CD4-positive, alpha-beta T cell (primary cell): ENCODE data around the gene C2orf15. TPM values are rescaled to one million over a fixed set of nuclear protein-coding genes. Genes with fewer than 3 reads are reported as not detected.

Experiments used
- ATAC-seq: fragments of 200-7000 bp; cut with Tn5 transposase; one replicate; pipeline ENCODE4 v1.10.0; 2022; ENCODE audit warnings: mild to moderate bottlenecking; ENCODE audit not compliant: poor library complexity
- CTCF ChIA-PET: fragments of 350-600 bp; sonication (Branson Sonifier 250); formaldehyde crosslinking; loops from one replicate; lab custom pipeline; 2021; ENCODE audit warnings: antibody characterized with exemption, inconsistent platforms; lab: Charles Lee
- POLR2A ChIA-PET: fragments of 350-600 bp; sonication (Branson Sonifier 250); formaldehyde crosslinking; loops from one replicate; lab custom pipeline; 2021; ENCODE audit warnings: antibody characterized with exemption, inconsistent platforms; lab: Charles Lee
- DNase-seq, 14 experiments: peaks; one replicate each; pipeline ENCODE4 v3.0.0-alpha.2; 2013 to 2020; ENCODE audit warnings: mixed read lengths in 2 of 14
- H3K27ac ChIP-seq, 2 donors: one replicate each; pipeline versions ENCODE4 v1.5.1 to v1.7.0; 2013; ENCODE audit warnings: low read length in 2 of 2, low read depth in 1 of 2, mild to moderate bottlenecking in 1 of 2
- H3K27me3 ChIP-seq, 2 experiments: 1 replicate in 1 of 2; 2 replicates in 1 of 2; pipeline versions ENCODE4 v1.6.1 to v1.7.0; 2013; ENCODE audit warnings: low read length in 2 of 2, control low read depth in 1 of 2, mild to moderate bottlenecking in 1 of 2, moderate library complexity in 1 of 2; ENCODE audit not compliant: insufficient read depth in 2 of 2, control insufficient read depth in 1 of 2
- H3K36me3 ChIP-seq: one replicate; pipeline ENCODE4 v1.6.1; 2013; ENCODE audit warnings: low read length, control low read depth; ENCODE audit not compliant: insufficient read depth
- H3K4me1 ChIP-seq: one replicate; pipeline ENCODE4 v1.6.1; 2013; ENCODE audit warnings: low read length, control low read depth; ENCODE audit not compliant: insufficient read depth
- H3K4me3 ChIP-seq: one replicate; pipeline ENCODE4 v1.5.1; 2013; ENCODE audit warnings: mild to moderate bottlenecking, low read length, moderate library complexity
- H3K9me3 ChIP-seq, 2 experiments: 1 replicate in 1 of 2; 2 replicates in 1 of 2; pipeline versions ENCODE4 v1.6.1 to v1.7.0; 2013; ENCODE audit warnings: low read length in 2 of 2, mild to moderate bottlenecking in 2 of 2, control low read depth in 1 of 2, moderate library complexity in 1 of 2; ENCODE audit not compliant: control insufficient read depth in 1 of 2, insufficient read depth in 1 of 2
- H3K27ac Mint-ChIP-seq: one replicate; pipeline ENCODE4 v1.8.0; 2020; ENCODE audit warnings: mixed read lengths
- H3K27me3 Mint-ChIP-seq: one replicate; pipeline ENCODE4 v1.8.0; 2021; ENCODE audit warnings: mixed read lengths
- H3K36me3 Mint-ChIP-seq: one replicate; pipeline ENCODE4 v1.8.0; 2021; ENCODE audit warnings: low read depth, mixed read lengths
- H3K4me1 Mint-ChIP-seq: one replicate; pipeline ENCODE4 v1.8.0; 2021; ENCODE audit warnings: low read depth, mixed read lengths
- H3K4me3 Mint-ChIP-seq: one replicate; pipeline ENCODE4 v1.8.0; 2020; ENCODE audit warnings: mild to moderate bottlenecking, mixed read lengths
- H3K9me3 Mint-ChIP-seq: one replicate; pipeline ENCODE4 v1.8.0; 2020; ENCODE audit warnings: mixed read lengths
- CTCF ChIP-seq: fragments of 200-600 bp; IDR thresholded peaks from one replicate; pipeline ENCODE4 v1.8.0; 2022; ENCODE audit warnings: antibody characterized with exemption, mild to moderate bottlenecking
- intact Hi-C, 2 experiments: fragments of 100-400 bp; cut with DNase I in 1 of 2; cut with micrococcal nuclease in 1 of 2; formaldehyde crosslinking; loops; one replicate each; pipeline versions ENCODE4 v1.15.1 to v1.9.0; 2023 to 2025; cut with DNase I, micrococcal nuclease
- total RNA-seq, 174 experiments: library from RNA in 2 of 174; stranded (reverse) in 2 of 174; gene quantifications; one replicate each; pipeline ENCODE4 v1.2.3 and lab custom pipeline; 2021 to 2026

Gene C2orf15
- total RNA-seq, 2 experiments from 2014 or later, result 2.1 to 2.8 TPM

GRCh38 chr2:99139003-99139402, 2.5 kb upstream of the C2orf15 start:
- Histone ChIP-seq H3K9me3 (peaks cover 0 to 19% of the 10 kb centered on the region in 2 experiments), H3K4me1 (peaks cover 8% of the 10 kb centered on the region), H3K36me3 (no peaks in the 10 kb centered on the region), H3K4me3 (no peak overlapping the region), H3K27ac (no peak overlapping the region), H3K27me3 (no peaks in the 10 kb centered on the region)
- CTCF ChIA-PET, result no interaction called here
- no peak for TF ChIP-seq CTCF
- ATAC-seq (no peak), DNase-seq (no peak)
- Mint-ChIP-seq H3K27ac (no peak overlapping the region), H3K36me3 (peaks cover 28% of the 10 kb centered on the region), H3K27me3 (no peaks in the 10 kb centered on the region), H3K4me1 (peaks cover 33% of the 10 kb centered on the region), H3K9me3 (no peaks in the 10 kb centered on the region), H3K4me3 (peak overlapping the region; percentile 17)
- intact Hi-C loops, result no loop called here
- POLR2A ChIA-PET, result interaction anchor here (0.6 to 1.3 kb wide), 3 partner anchors 16 to 42 kb away, joined by 3 to 4 read pairs (median 3); partner anchors contain the start of genes LIPT1 and TSGA10

DNA sequence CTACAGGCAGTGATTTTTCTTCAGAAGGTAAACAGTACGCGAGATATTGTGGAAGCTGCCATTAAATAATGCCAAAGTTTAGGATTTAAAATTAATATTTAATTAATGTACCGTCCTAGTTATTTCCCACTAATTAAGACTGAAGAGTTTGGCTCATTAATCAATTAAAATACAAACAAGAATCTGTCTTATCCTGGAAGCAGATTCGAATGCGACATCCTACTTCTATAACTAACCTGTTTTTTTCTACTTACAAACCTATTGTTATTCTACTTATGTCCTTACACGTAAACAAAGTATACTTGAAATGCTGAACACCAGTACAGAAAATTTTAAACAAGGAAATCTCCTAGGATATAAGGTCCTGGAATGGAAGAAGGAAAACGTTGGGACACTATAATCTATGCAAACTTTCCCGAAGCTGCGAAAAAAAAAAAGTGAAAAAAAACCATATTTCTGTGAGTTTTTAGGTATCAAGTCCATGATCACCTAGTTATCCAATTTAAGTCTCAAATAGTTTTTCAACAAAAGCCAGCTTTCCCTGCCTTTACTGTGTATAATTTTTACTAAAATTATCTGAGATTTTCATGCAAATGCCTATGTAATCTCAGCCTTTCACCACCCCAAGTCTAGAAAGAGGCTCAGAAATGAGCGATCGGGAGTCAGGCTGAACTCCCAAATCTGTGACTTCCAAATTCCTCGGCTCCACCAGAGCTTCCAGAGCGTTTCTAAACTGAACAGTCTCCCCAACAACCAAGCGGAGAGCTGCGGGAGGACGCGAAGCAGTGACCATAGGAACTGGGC, 1.2 kb upstream of the C2orf15 start:
- peak overlapping the region; percentile 97 for H3K4me3 Mint-ChIP-seq
- intact Hi-C loops, result loop anchor here in 1 of 2 experiments (2.0 kb wide), 1 partner anchor 41 kb away; the partner anchor contains the start of genes MITD1 and MRPL30
- peaks cover 33% of the 10 kb centered on the region for H3K4me1 Mint-ChIP-seq
- H3K27ac Mint-ChIP-seq, result peak overlapping the region; percentile 94
- no peaks in the 10 kb centered on the region for H3K36me3 ChIP-seq
- no peak for TF ChIP-seq CTCF
- peaks cover 0 to 13% of the 10 kb centered on the region in 2 experiments for H3K9me3 ChIP-seq
- peaks cover 24% of the 10 kb centered on the region for H3K36me3 Mint-ChIP-seq
- H3K4me1 ChIP-seq, result peaks cover 8% of the 10 kb centered on the region
- DNase-seq (no peak), ATAC-seq (no peak)
- no peaks in the 10 kb centered on the region for H3K27me3 ChIP-seq
- ChIA-PET CTCF (interaction anchor here (1.6 to 2.8 kb wide), 3 partner anchors 15 to 350 kb away, joined by 4 to 13 read pairs (median 5); partner anchors contain the start of genes LIPT1, REV1 and TSGA10), POLR2A (interaction anchor here (0.7 to 4.3 kb wide), 21 partner anchors 10 to 1494 kb away, joined by 3 to 142 read pairs (median 3); partner anchors contain the start of genes COX5B, EIF5B, LIPT1 and MITD1)
- no peaks in the 10 kb centered on the region for H3K9me3 Mint-ChIP-seq
- H3K27ac ChIP-seq, result peak overlapping the region in 1 of 2 donors; percentile 85
- H3K27me3 Mint-ChIP-seq, result no peaks in the 10 kb centered on the region
- H3K4me3 ChIP-seq, result peak overlapping the region; percentile 74

- Mint-ChIP-seq H3K4me3 (peak overlapping the region; percentile 97), H3K9me3 (no peaks in the 10 kb centered on the region), H3K4me1 (peaks cover 33% of the 10 kb centered on the region), H3K27ac (peak overlapping the region; percentile 94), H3K27me3 (no peaks in the 10 kb centered on the region), H3K36me3 (peaks cover 24% of the 10 kb centered on the region)
- Histone ChIP-seq H3K9me3 (peaks cover 0 to 9% of the 10 kb centered on the region in 2 experiments), H3K4me1 (peaks cover 8% of the 10 kb centered on the region), H3K36me3 (no peaks in the 10 kb centered on the region), H3K27ac (peak overlapping the region; percentile 85 to 92), H3K4me3 (peak overlapping the region; percentile 74), H3K27me3 (no peaks in the 10 kb centered on the region)
- ChIA-PET CTCF (interaction anchor here (0.9 to 2.8 kb wide), 4 partner anchors 14 to 349 kb away, joined by 4 to 13 read pairs (median 5); partner anchors contain the start of genes LIPT1, REV1 and TSGA10), POLR2A (interaction anchor here (0.5 to 4.3 kb wide), 24 partner anchors 9 to 1495 kb away, joined by 3 to 142 read pairs (median 3); partner anchors contain the start of genes COX5B, EIF5B, LIPT1 and MITD1)
- DNase-seq (no peak), ATAC-seq (no peak)
- no peak for TF ChIP-seq CTCF
- intact Hi-C loops, result loop anchor here (1.0 to 2.0 kb wide), 4 partner anchors 14 to 196 kb away; partner anchors contain the start of genes LIPT1 (in 2 of the 2), MITD1 (in 2 of the 2), MRPL30 (in 2 of the 2) and TSGA10 (in 2 of the 2)
Measured at GRCh38 chr2:99140860-99141109, 722 bp upstream of the C2orf15 start.
